ENCODE results near the gene CFAP74. TPM values are rescaled to one million over a fixed set of nuclear protein-coding genes. Genes with fewer than 3 reads are reported as not detected.

CFAP74 gene
- total RNA-seq, 1 donor from 2014 or later, result not detected

- DNase-seq (ENCODE audit: extremely low spot score, unreplicated experiment), result no peak
- H3K4me1 Mint-ChIP-seq (ENCODE audit: unreplicated experiment), result no peaks in the 10 kb centered on the region
- H3K36me3 Mint-ChIP-seq (ENCODE audit: unreplicated experiment), result no peaks in the 10 kb centered on the region
- H3K9me3 Mint-ChIP-seq (ENCODE audit: unreplicated experiment), result no peaks in the 10 kb centered on the region
- no peaks in the 10 kb centered on the region for H3K27me3 Mint-ChIP-seq (ENCODE audit: unreplicated experiment)
- no peak overlapping the region for H3K4me3 Mint-ChIP-seq (ENCODE audit: unreplicated experiment)
- no peak overlapping the region for H3K27ac Mint-ChIP-seq (ENCODE audit: unreplicated experiment)
- TF ChIP-seq, protein P1, sequence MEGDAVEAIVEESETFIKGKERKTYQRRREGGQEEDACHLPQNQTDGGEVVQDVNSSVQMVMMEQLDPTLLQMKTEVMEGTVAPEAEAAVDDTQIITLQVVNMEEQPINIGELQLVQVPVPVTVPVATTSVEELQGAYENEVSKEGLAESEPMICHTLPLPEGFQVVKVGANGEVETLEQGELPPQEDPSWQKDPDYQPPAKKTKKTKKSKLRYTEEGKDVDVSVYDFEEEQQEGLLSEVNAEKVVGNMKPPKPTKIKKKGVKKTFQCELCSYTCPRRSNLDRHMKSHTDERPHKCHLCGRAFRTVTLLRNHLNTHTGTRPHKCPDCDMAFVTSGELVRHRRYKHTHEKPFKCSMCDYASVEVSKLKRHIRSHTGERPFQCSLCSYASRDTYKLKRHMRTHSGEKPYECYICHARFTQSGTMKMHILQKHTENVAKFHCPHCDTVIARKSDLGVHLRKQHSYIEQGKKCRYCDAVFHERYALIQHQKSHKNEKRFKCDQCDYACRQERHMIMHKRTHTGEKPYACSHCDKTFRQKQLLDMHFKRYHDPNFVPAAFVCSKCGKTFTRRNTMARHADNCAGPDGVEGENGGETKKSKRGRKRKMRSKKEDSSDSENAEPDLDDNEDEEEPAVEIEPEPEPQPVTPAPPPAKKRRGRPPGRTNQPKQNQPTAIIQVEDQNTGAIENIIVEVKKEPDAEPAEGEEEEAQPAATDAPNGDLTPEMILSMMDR (IDR thresholded peaks at IDR 0.05), result no peak
Measured at GRCh38 chr1:1925437-1926345, 77.9 kb downstream of the CFAP74 start.

- H3K9me3 Mint-ChIP-seq (ENCODE audit: unreplicated experiment), result no peaks in the 10 kb centered on the region
- TF ChIP-seq, protein P1 (IDR thresholded peaks at IDR 0.05), result no peak
- H3K27me3 Mint-ChIP-seq (ENCODE audit: unreplicated experiment), result no peaks in the 10 kb centered on the region
- H3K27ac Mint-ChIP-seq (ENCODE audit: unreplicated experiment), result no peak overlapping the region
- no peak overlapping the region for H3K4me3 Mint-ChIP-seq (ENCODE audit: unreplicated experiment)
- H3K4me1 Mint-ChIP-seq (ENCODE audit: unreplicated experiment), result no peaks in the 10 kb centered on the region
- DNase-seq (ENCODE audit: extremely low spot score, unreplicated experiment), result no peak
- H3K36me3 Mint-ChIP-seq (ENCODE audit: unreplicated experiment), result no peaks in the 10 kb centered on the region
Measured at GRCh38 chr1:1924849-1925248, 78.7 kb downstream of the CFAP74 start.

DNA sequence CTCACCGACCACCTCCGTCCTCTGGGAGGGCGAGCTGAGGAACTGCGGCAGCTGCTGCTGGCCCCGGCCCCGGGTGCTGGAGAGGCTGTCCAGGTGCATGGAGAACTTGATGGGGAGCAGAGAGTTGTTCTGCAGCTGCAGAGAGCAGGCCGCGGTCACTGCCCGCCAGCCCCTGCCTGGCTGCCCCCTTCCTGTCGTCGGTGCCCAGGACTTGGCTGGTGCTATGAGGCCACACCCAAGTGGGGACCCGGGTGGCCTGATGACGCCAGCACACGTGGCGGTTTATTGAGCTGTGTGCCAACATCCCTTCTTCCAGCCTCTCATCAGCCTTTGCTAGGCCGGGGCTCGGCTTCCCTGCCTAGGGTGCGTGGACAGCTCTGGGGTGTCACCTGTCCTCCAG, 79.2 kb downstream of the CFAP74 start:
- no peaks in the 10 kb centered on the region for H3K4me1 Mint-ChIP-seq (ENCODE audit: unreplicated experiment)
- no peak for DNase-seq (ENCODE audit: extremely low spot score, unreplicated experiment)
- H3K9me3 Mint-ChIP-seq (ENCODE audit: unreplicated experiment), result no peaks in the 10 kb centered on the region
- H3K4me3 Mint-ChIP-seq (ENCODE audit: unreplicated experiment), result no peak overlapping the region
- H3K27me3 Mint-ChIP-seq (ENCODE audit: unreplicated experiment), result no peaks in the 10 kb centered on the region
- no peak overlapping the region for H3K27ac Mint-ChIP-seq (ENCODE audit: unreplicated experiment)
- TF ChIP-seq, protein P1 (IDR thresholded peaks at IDR 0.05), result no peak
- H3K36me3 Mint-ChIP-seq (ENCODE audit: unreplicated experiment), result no peaks in the 10 kb centered on the region

DNA sequence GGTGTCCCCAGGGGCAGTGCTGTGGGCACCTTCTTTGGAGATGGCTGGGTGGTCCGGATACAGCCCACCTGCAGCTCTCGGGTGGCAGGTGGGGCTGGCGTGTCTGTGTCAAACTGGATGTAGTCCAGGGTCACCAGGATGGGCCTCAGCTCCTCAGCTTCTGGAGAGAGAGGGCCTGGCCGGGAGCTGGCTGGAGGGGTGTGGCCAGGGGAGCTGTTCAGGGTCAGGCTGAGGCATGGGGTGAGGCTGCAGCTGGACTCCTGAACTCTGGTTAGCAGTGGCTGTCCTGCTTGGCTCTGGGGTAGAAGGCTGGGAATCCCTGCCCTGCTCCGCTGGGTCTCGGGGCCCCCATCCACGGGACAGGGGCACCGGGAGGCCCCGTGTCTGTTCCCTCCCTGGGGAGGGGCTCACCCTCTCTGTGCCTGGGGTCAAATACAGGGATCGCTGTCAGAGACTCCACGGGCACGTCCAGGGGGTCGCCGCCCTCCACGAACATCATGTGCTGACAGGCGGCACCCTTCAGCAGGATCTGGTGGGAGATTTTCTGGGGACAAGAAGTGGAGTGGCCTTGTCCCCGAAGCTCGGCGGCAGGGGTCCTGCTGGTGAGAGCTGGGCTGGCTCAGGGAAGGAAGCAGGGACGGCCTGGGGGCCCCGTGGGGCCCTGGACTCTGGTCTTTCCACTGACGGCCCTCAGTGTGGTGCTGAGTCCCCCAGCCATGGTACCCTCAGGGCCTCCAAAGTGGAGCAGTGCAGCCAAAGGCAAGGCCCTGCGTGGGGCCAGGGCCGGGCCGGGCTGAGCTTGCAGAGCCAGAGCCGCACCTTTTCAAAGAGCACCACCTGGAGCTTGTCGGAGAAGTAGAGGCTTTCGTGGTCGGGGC, 80.4 kb downstream of the CFAP74 start:
- Mint-ChIP-seq H3K4me1 (ENCODE audit: unreplicated experiment) (no peaks in the 10 kb centered on the region), H3K27ac (ENCODE audit: unreplicated experiment) (no peak overlapping the region), H3K4me3 (ENCODE audit: unreplicated experiment) (no peak overlapping the region), H3K9me3 (ENCODE audit: unreplicated experiment) (no peaks in the 10 kb centered on the region), H3K36me3 (ENCODE audit: unreplicated experiment) (no peaks in the 10 kb centered on the region), H3K27me3 (ENCODE audit: unreplicated experiment) (no peaks in the 10 kb centered on the region)
- TF ChIP-seq, protein P1 (IDR thresholded peaks at IDR 0.05), result no peak
- no peak for DNase-seq (ENCODE audit: extremely low spot score, unreplicated experiment)

DNA sequence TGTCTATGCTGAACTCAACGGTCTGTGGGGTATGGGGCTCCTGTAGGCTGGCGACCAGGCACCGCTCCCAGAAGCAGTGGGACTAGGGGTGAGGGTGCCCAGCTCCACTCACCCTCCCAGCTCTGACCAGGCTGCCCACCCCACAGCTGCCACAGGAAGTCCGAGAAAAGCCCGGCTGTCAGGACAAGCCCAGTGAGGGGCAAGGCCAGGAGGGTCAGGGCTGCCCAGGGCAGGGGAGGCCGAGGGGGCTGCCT, 81.0 kb downstream of the CFAP74 start:
- H3K4me1 Mint-ChIP-seq (ENCODE audit: unreplicated experiment), result no peaks in the 10 kb centered on the region
- no peaks in the 10 kb centered on the region for H3K9me3 Mint-ChIP-seq (ENCODE audit: unreplicated experiment)
- H3K36me3 Mint-ChIP-seq (ENCODE audit: unreplicated experiment), result no peaks in the 10 kb centered on the region
- H3K27ac Mint-ChIP-seq (ENCODE audit: unreplicated experiment), result no peak overlapping the region
- H3K4me3 Mint-ChIP-seq (ENCODE audit: unreplicated experiment), result no peak overlapping the region
- TF ChIP-seq, protein P1 (IDR thresholded peaks at IDR 0.05), result no peak
- DNase-seq (ENCODE audit: extremely low spot score, unreplicated experiment), result no peak
- H3K27me3 Mint-ChIP-seq (ENCODE audit: unreplicated experiment), result no peaks in the 10 kb centered on the region
